Activated CD4-positive, alpha-beta T cell treated with anti-CD3 and anti-CD28 coated beads for 24 hours (primary cell): ENCODE results near the gene MARCKSL1.
A peak's percentile ranks its signal among the peaks of the same experiment; 100 is the strongest.
"Not testable (repeated sequence)": the region's sequence is repeated elsewhere in the genome, so short reads cannot be mapped to it uniquely, and the experiment has no call there.

Source experiments
- DNase-seq, 2 donors: peaks; one replicate each; pipeline ENCODE4 v3.0.0-alpha.2; 2020; ENCODE audit warnings: low read depth in 2 of 2

The MARCKSL1 gene

DNA sequence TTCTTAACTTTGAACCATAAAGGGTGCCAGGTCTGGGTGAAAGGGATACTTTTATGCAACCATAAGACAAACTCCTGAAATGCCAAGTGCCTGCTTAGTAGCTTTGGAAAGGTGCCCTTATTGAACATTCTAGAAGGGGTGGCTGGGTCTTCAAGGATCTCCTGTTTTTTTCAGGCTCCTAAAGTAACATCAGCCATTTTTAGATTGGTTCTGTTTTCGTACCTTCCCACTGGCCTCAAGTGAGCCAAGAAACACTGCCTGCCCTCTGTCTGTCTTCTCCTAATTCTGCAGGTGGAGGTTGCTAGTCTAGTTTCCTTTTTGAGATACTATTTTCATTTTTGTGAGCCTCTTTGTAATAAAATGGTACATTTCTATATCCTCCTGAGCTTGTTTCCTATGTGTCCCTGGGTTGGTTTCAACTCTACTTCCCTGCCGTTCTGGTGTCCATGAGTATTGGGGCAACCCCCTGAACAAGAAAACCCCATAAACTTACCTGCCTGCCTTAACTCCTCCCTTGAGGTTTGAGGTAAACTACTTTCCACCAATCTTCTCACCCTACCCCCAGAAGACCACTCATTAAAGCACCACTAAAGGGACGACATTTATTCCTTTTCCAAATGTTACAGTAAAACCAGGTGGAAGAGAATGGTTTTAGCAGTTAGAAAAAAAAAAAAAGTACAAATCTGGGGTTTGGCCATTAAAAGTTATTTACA is 2.6 kb downstream of the MARCKSL1 start:
- DNase-seq: no peak

DNA sequence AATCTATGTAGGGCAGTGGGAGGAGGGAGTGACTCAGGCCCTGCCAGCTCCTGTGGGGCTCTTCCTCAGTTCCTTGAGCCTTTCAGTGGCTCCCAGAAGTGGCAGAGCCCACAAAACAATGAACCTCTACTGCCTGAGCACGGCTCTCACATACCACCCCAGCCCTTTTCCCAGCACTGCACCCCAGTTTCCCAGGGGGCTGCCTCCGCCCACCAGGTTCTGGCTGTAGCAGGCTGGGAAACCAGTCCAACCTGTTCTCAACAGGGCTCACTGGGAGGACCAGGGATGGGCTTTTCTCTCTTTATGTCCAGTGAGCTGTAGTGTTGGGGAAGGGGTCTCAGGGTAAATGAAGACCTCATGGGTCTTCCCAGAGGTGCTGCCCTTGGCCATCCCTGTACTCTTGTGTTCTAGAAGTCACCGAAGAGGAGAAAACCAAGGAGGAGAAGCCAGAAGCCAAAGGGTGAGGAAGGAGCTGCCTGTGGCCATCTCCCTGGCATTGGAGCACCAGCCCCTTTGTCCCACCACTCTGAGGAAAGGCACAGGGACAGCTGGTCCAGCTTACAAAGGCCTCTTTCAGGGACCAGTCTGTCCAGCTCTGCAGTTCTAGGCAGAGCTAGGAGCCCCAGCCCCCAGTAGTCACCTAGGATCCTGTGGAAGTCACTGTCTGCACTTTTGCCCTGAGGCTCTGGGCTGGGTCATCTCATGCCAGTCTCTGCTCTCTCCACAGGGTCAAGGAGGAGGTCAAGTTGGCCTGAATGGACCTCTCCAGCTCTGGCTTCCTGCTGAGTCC is 3.5 kb downstream of the MARCKSL1 start:
- no peak for DNase-seq

DNA sequence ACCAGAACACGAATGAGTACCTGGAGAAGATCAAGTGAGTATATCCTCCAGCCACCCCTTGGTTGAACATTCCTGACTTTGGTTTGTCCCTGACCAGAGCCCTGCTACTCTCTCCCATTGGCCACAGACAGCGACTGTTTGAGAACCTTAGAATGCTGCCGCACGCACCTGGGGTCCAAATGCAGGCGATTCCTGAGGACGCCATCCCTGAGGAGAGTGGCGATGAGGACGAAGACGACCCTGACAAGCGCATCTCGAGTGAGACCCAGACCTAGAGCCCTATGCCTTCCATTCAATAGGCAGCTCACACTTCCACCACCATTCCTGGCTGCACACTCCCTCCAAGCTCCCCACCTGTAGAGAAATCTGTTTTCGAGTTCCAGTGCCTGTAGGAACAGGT is 4.5 kb downstream of the MARCKSL1 start:
- DNase-seq: no peak

DNA sequence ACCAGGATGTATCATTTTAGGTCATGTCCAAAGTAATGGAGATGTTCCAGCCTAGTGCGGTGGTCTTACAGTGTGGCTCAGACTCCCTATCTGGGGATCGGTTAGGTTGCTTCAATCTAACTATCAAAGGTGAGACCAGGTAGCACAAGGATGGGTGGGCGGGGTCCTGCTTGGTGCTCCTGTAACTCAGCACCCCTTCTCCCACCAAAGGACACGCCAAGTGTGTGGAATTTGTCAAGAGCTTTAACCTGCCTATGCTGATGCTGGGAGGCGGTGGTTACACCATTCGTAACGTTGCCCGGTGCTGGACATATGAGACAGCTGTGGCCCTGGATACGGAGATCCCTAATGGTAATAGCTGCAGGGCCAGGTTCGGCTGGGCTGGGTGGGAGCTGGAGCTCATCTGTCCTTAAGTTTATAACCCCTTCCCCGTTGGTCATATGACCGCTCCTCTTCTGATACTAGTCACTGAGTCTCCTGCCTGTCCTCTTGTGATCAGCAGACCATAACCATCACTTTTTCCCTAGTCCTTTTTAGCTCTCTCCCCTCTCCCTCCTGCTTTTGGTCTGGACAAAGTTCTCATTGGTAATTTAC is 5.4 kb downstream of the MARCKSL1 start:
- DNase-seq: no peak

DNA sequence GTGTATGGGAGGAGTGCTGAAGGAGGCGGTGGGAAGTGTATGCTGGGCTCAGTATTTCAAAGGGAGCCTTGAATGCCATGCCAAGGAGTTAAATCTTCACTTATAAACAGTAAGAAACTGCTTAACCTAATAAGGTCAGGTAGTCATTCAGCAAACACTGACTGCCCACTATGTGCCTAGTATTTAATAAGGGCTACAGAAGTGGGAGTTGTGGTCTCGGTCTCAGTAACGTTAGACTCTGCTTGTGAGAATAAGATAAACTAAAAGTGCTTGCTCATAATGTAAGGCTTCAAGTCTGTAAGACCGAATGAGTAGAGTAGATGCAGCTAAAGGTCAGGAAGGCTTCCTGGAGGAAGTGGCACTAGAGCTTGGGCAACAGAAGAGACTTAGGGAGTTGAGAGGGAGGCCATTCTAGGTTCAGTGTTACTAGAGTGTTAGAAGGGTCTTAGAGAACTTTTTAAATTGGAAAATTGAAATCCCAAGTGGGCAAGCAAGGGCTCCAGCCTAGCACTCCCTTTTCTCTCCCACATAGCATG is 6.0 kb downstream of the MARCKSL1 start:
- no peak for DNase-seq

DNA sequence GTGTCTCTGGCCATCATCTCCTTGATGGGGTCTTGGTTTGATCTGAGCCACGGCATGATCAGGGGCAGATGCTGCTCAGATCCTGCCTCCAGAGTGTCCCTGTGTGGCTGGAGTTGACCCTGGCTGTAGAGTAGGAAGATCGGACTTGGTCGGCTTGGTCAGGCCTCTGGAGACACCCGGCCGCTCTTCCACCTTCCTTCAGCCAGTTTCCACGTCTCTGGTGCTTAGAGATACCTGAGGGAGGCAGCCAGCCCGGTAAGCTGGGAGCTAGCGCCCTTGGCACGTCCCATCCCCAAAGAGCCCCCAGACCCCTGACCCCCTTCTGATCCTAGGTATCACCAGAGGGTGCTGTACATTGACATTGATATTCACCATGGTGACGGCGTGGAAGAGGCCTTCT is 8.8 kb downstream of the MARCKSL1 start:
- DNase-seq: no peak

DNA sequence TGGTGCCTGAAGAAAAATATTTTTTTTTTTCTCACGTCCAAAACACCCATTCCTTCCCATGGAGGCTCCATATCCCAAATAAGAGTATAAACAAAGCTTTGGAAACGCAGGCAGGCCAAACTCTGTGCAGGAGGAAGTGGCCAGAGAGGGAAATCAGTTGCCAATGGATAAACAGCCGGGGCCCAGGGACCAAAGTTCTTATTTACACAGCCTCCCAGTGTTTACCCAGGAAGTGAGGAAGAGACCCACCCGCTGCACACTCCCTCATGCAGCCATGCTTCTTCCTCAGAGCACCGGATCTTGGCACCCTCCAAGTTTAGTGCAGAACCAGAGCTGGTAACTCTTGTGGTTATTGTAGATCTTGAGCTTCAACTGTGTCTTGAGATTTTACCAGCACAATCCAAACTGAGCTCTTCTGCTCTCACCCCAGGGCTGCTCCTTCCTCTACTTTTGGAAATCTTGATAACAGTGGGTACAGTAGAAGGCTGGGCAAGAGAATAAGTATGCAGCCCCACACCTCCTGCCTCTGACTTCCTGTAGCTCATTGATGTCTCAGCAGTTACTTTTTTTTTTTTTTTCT is 14.2 kb downstream of the MARCKSL1 start:
- DNase-seq: no peak

DNA sequence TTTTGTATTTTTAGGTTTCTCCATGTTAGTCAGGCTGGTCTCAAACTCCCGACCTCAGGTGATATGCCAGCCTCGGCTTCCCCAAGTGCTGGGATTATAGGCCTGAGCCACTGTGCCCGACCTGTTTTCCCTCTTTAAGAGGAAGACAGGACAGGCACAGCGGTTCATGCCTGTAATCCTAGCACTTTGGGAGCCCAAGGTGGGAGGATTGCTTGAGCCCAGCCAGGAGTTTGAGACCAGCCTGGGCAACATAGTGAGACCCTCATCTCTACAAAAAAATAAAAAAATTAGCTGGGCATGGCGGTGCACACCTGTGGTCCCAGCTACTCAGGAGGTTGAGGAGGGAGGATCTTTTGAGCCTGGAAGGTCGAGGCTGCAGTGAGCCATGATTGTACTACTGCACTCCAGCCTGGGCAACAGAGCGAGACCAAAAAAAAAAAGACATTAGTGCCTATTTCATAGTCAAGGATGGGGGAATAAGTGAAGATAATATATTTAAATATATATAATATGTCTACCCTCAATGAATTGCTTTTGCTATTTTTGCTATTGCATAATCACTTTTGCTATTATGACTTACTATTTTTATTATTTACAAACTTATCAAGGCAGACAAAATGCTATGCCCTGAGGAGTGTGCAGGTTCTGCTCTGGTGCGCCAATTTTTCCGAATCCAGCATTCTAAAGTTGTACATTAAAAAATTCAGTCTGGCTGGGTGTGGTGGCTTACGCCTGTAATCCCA is 17.7 kb downstream of the MARCKSL1 start:
- DNase-seq: no peak

DNA sequence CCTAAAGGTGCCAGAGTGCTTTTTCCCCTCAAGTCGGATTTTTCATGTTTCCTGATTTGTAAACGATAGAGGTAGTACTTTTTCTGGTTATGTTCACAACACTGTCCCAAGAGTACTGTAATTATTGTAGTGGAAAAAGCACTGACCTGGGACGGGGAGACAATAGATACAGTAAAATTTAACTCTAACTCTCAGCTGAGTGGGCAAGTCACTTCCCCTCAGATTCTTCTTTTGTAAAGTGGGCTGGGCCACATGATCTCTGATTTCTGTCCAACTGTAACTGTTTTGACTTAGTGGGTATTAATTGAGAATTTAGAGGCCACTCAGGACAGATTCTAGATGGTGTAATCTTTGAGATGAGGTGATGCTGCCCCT is 19.1 kb downstream of the MARCKSL1 start:
- no peak for DNase-seq

DNA sequence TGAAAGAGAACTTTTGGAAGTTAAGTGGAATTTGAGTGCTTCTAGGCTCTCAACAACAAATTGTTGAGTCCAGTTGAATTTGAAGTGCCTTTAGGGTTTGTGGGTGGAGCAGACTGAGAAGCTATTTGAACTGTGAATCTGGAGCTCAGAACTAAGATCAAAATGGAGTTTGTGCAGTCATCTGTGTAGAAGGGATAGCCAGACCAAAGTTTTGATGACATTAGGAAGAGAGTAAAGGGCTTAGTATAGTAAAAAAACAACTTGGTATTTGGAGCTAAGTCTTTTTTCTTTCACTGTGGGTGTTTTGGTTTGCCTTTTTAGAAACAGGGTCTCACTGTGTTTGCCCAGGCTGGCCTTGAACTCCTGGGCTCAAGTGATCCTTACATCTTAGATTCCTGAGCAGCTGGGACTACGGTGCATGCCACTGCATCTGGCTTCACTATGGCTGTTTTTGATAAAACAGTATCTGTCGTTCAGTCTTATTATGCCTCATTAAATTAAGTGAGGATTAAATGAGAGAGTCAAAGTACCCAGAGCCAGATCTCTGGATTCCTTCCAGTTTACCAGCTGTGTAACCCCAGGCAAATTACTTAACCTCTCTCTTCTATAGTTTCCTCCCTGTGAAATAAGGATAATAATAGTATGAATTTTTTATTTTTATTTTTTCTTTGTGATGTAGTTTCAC is 24.2 kb downstream of the MARCKSL1 start:
- DNase-seq: no peak

DNA sequence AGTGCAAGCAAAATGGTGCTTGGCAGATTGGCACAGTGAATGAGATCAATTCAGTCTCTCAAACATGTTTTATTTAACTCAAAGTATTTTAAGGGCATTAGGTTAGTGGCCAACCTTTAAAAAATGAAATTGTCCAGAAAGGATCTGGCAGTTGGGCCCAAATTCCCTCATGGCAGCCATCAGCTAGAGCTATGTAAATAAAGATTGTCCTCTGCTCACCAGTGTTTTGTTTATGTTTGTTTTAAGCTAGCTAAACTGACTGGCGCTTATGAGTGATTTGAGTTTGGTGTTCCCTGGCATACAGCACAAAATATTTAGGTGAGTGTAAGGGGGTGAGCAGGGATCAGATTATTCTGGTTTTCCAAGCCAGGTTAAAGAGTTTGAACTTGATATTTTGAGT is 26.1 kb downstream of the MARCKSL1 start:
- DNase-seq: no peak

DNA sequence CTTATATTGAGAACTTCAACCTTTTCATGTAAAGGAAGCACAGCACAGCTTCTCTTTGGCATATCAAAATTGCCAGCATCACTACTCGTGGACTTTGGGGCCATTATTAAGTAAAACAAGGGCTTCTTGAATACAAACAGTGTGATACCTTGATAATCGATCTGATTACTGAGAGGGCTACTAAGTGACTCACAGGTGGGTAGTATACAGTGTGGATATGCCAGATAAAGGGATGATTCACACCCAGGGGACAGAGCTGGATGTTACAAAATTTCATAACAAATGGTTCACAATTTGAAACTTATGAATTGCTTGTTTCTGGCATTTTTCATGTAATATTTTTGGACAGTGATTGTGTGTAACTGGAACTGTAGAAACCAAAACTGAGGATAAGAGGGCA is 28.7 kb downstream of the MARCKSL1 start:
- DNase-seq: no peak

DNA sequence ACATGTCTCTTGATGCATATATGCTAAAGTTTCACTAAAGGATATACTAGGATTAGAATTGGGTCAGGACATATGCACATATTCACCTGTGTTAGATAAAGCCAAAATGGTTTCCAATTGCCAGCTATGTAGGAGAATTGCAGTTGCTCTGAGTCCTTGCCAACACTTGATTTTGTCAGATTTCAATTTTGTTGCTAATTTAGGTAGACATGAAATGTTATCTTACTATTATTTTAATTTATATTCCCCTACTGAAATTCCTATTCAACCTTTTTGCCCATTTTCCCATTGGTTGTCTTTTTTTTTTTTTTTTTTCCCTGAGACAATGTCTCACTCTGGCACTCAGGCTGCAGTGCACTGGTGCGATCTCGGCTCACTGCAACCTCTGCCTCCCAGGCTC is 30.7 kb downstream of the MARCKSL1 start:
- no peak for DNase-seq

DNA sequence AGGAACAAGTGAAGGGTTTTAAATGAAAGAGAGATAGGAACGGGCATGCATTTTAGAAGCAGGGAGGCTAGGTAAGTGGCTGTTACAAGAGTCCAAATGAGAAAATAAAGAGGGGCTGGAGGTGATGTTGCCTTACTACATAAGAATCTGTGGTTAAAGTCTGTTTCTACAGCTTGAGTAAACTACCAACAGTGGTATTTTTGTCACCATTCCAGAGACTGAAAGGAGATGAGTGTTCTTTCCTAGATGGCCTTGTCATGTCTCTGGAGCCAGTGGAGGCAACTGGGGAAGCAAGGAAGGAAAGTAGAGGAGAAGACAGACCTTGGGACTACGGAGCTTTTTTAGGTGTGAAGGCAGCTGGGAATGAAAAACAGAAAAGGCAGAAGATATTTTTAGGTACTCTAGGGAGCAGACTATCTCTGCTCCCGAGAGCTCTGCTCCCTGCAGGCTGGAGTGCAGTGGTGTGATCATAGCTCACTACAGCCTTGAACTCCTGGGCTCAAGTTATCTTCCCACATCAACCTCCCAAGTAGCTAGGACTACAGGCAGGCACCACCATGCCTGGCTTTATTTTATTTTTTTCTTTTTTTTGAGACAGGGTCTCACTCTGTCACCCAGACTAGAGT is 31.9 kb downstream of the MARCKSL1 start:
- no peak for DNase-seq

DNA sequence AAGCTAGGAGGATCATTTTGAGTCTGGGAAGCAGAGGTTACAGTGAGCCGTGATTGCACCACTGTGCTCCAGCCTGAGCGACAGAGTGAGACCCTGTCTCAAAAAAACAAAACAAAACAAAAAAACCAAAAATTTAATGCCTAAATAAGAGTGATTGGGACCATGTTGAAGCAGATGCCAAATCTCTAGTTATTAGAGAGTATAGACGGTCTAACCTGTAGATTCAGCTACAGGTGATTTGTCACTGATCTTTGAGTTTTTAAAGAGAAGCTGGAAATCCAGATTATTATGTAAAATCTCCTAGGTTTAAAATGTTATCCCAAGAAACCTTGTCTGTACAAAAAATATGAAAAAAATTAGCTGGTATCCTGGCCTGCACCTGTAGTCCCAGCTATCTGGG is 32.7 kb downstream of the MARCKSL1 start:
- DNase-seq: no peak

DNA sequence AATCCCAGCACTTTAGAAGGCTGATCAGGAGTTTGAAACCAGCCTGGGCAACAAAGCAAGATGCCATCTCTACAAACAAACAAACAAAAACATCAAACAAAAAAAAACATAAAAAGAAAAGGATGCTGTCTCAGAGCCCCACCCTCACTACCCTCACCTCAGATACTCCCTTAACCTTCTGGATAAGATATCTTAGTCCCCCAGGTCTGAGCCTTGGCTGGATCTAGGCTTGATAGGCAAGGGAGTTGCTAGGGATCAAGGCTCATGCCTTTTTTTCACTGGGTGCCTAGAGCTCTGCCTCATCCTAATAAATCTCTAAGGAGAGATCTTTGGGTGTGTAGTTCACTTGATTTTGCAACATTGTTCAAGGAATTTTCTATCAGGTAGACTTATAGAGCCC is 36.7 kb downstream of the MARCKSL1 start:
- DNase-seq: no peak

DNA sequence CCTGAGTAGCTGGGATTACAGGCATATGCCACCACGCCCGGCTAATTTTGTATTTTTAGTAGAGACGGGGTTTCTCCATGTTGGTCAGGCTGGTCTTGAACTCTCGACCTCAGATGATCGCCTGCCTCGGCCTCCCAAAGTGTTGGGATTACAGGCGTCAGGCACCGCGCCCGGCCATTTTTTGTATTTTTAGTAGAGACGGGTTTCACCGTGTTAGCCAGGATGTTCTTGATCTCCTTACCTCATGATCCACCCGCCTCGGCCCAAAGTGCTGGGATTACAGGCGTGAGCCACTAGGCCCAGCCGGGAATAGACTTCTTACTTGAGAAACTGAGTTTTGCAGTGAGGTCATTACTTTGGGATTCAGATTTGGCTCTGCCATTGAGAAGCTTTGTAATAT is 37.8 kb downstream of the MARCKSL1 start:
- not testable (repeated sequence) for DNase-seq

DNA sequence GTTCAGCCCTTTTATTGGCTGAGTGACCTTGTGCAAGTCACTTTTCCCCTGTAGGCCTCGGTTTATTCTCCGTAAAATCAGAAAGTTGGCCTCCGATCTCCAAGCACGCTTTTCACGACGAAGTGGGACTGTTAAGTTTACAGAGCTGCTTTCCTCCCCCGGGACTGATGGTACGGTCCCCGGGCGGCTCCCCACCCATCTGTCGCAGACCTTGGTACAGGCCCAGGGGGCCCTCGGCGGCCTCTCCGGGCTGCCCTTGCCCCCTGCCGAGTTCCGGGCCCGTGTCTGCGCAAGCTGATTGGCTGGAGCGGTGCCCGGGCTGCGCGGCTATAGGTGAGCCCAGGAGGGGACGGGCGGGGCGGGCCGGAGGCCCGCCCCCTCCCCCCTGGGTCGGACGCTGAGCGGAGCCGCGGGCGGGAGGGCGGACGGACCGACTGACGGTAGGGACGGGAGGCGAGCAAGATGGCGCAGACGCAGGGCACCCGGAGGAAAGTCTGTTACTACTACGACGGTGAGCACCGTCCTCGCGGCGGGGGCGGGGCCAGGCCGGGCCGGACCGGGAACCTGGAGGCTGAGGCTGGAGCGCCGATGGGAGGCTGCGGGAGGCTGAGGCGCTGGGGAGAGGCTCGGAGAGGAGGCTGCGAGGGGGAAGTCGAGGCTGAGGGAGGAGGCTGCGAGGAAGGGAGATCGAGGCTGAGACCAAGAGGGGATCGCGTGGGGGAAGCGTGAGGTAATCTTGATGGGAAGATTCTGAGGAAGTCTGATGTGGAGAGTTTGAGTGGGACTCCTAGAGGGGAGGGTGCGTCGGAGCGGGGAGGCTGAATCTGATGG is 44.1 kb downstream of the MARCKSL1 start, which contains the start of gene HDAC1:
TSS of gene HDAC1 (plus strand) at position 376 of the 831 bp plus-strand sequence. CDS start at position 463, 87 bp downstream.
- DNase-seq: peak; percentile 95

DNA sequence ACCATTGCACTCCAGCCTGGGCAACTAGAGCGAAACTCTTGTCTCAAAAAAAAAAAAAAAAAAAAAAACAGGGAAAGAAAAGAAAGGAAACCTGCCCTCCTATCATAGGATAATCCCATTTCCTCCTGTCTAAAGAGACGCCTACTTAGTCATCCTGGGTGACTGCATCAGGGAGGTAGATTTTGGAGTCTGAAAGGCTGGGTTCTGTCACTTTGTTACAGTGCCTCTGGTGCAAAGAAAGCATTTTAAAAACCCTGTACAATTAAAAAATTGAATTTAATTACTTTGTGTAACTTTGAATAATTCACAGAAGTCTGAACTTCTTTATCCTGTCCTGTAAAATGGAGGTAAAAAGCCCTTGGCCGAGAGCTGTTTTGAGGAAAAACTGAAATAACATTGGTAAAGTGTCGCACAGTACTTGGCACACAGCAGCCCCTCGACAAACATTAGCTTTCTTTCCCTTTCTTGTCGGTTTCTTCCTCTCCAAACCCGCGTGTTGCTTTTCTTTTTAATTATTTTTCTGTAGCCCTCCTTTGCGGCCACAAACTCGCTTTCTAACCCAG is 44.8 kb downstream of the MARCKSL1 start:
- DNase-seq: no peak
